ENCODE results near the gene KLLN. TPM values are rescaled to one million over a fixed set of nuclear protein-coding genes. Genes with fewer than 3 reads are reported as not detected.

Gene KLLN
- total and polyA plus RNA-seq, 2 of the 13 experiments (the other 11 are each of a cell fraction or from before 2014, with no cell fraction given): 0.08 to 0.44 TPM

DNA sequence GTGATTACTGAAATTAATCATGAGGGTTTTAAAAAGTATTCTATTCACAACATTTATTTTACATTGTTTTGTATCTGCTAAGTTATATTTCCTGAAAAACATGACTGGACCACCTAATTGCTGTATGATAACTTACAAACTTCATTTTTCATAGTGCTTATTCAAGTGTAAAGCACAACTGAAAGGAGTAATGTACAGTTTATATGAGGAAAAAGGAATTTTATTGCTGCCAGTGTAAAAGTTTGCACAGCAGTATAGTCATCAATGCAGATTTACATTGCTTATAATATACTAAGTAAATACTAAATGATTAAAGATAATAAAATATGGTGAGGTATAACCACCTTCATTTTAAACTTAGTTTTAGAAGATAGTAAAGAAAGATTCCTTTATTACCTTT, 4.1 kb upstream of the KLLN start:
- FAIRE-seq (no peak), DNase-seq (ENCODE audit: low spot score) (no peak), ATAC-seq (no peak)
- peak overlapping the region; percentile 82 for H3K9ac ChIP-seq (ENCODE audit: insufficient read depth, low read depth, low read length)
- intact Hi-C loops (cut with micrococcal nuclease; ENCODE audit: unreplicated experiment) (no loop called here), in situ Hi-C loops (cut with HindIII; ENCODE audit: extremely low pct_ligation_motif_present, low pct_unique_long_range_greater_than_20kb) (no loop called here)
- H3K4me2 ChIP-seq (ENCODE audit: low read depth, low read length): peak overlapping the region; percentile 76
- no TSS peak for BruUV-seq (replicated peaks)
- TF ChIP-seq ZNF20 (CRISPR knock-in tag; IDR thresholded peaks at IDR 0.05) (no peak), PPARG (CRISPR knock-in tag; conservative IDR thresholded peaks at IDR 0.05) (no peak), RBAK (CRISPR knock-in tag; IDR thresholded peaks at IDR 0.05) (no peak), TMF1 (CRISPR knock-in tag; IDR thresholded peaks at IDR 0.05; ENCODE audit: low read depth) (no peak), REL (CRISPR knock-in tag; conservative IDR thresholded peaks at IDR 0.05) (no peak), STAT5B (CRISPR knock-in tag; IDR thresholded peaks at IDR 0.05) (no peak), CAMTA2 (CRISPR knock-in tag; IDR thresholded peaks at IDR 0.05; ENCODE audit: borderline replicate concordance) (no peak), ETV5 (CRISPR knock-in tag; IDR thresholded peaks at IDR 0.05; ENCODE audit: borderline replicate concordance) (no peak), BCL6 (CRISPR knock-in tag; IDR thresholded peaks at IDR 0.05) (no peak), ZNF317 (CRISPR knock-in tag; IDR thresholded peaks at IDR 0.05) (no peak), NFE2L2 (IDR thresholded peaks at IDR 0.05; ENCODE audit: low read length) (no peak), ZNF572 (CRISPR knock-in tag; IDR thresholded peaks at IDR 0.05) (no peak), SNAI1 (CRISPR knock-in tag; IDR thresholded peaks at IDR 0.05; ENCODE audit: borderline replicate concordance) (no peak), EEA1 (CRISPR knock-in tag; IDR thresholded peaks at IDR 0.05; ENCODE audit: borderline replicate concordance) (no peak), NBN (conservative IDR thresholded peaks at IDR 0.05) (no peak), POLR2A (IDR thresholded peaks at IDR 0.05; ENCODE audit: insufficient read depth in 1 of 2, low read depth in 2 of 2, low read length in 2 of 2) (no peak)
- TF ChIP-seq, protein P1, sequence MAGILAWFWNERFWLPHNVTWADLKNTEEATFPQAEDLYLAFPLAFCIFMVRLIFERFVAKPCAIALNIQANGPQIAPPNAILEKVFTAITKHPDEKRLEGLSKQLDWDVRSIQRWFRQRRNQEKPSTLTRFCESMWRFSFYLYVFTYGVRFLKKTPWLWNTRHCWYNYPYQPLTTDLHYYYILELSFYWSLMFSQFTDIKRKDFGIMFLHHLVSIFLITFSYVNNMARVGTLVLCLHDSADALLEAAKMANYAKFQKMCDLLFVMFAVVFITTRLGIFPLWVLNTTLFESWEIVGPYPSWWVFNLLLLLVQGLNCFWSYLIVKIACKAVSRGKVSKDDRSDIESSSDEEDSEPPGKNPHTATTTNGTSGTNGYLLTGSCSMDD (CRISPR knock-in tag; IDR thresholded peaks at IDR 0.05): no peak
- TF ChIP-seq, protein P2, sequence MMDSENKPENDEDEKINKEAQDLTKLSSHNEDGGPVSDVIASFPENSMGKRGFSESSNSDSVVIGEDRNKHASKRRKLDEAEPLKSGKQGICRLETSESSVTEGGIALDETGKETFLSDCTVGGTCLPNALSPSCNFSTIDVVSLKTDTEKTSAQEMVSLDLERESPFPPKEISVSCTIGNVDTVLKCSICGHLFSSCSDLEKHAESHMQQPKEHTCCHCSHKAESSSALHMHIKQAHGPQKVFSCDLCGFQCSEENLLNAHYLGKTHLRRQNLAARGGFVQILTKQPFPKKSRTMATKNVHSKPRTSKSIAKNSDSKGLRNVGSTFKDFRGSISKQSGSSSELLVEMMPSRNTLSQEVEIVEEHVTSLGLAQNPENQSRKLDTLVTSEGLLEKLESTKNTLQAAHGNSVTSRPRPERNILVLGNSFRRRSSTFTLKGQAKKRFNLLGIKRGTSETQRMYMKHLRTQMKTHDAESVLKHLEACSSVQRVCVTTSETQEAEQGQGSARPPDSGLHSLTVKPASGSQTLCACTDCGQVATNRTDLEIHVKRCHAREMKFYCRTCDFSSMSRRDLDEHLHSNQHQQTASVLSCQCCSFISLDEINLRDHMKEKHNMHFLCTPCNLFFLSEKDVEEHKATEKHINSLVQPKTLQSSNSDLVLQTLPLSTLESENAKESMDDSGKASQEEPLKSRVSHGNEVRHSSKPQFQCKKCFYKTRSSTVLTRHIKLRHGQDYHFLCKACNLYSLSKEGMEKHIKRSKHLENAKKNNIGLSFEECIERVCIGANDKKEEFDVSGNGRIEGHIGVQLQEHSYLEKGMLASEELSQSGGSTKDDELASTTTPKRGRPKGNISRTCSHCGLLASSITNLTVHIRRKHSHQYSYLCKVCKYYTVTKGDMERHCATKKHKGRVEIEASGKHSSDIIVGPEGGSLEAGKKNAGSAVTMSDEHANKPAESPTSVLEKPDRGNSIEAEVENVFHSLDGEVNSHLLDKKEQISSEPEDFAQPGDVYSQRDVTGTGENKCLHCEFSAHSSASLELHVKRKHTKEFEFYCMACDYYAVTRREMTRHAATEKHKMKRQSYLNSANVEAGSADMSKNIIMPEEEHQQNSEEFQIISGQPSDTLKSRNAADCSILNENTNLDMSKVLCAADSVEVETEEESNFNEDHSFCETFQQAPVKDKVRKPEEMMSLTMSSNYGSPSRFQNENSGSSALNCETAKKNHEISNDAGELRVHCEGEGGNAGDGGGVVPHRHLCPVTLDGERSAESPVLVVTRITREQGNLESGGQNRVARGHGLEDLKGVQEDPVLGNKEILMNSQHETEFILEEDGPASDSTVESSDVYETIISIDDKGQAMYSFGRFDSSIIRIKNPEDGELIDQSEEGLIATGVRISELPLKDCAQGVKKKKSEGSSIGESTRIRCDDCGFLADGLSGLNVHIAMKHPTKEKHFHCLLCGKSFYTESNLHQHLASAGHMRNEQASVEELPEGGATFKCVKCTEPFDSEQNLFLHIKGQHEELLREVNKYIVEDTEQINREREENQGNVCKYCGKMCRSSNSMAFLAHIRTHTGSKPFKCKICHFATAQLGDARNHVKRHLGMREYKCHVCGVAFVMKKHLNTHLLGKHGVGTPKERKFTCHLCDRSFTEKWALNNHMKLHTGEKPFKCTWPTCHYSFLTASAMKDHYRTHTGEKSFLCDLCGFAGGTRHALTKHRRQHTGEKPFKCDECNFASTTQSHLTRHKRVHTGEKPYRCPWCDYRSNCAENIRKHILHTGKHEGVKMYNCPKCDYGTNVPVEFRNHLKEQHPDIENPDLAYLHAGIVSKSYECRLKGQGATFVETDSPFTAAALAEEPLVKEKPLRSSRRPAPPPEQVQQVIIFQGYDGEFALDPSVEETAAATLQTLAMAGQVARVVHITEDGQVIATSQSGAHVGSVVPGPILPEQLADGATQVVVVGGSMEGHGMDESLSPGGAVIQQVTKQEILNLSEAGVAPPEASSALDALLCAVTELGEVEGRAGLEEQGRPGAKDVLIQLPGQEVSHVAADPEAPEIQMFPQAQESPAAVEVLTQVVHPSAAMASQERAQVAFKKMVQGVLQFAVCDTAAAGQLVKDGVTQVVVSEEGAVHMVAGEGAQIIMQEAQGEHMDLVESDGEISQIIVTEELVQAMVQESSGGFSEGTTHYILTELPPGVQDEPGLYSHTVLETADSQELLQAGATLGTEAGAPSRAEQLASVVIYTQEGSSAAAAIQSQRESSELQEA (CRISPR knock-in tag; IDR thresholded peaks at IDR 0.05; ENCODE audit: not compliant biosample characterization): no peak
- H3K79me2 ChIP-seq (ENCODE audit: insufficient read depth, low read length): peaks cover 83% of the 10 kb centered on the region
- no peak overlapping the region for H3K27ac ChIP-seq (ENCODE audit: extremely low read length, insufficient read depth, low read length)
- no peaks in the 10 kb centered on the region; a peak in 1 of 5 replicates for H3K27me3 ChIP-seq (ENCODE audit: control insufficient read depth in 1 of 2, insufficient read depth in 2 of 2, low read length in 2 of 2)
- peaks cover 33% of the 10 kb centered on the region for H3K4me1 ChIP-seq (ENCODE audit: insufficient read depth, low read length)
- H4K20me1 ChIP-seq (ENCODE audit: insufficient read depth, low read length): peaks cover 52% of the 10 kb centered on the region
- no peaks in the 10 kb centered on the region for H3K9me3 ChIP-seq (ENCODE audit: low read length)
- no peak overlapping the region for H2AFZ ChIP-seq (ENCODE audit: low read length)
- H3K36me3 ChIP-seq (replicated peaks in 1 of 2; ENCODE audit: control insufficient read depth in 1 of 2, insufficient read depth in 2 of 2, low read length in 2 of 2): no peaks in the 10 kb centered on the region
- POLR2A ChIA-PET: no interaction called here
- H3K4me3 ChIP-seq (replicated peaks in 1 of 3; ENCODE audit: insufficient read depth in 1 of 3, low read depth in 2 of 3, low read length in 3 of 3): peak overlapping the region; percentile 65 to 94 (median 80); a peak in 5 of 6 replicates
- CTCF ChIA-PET (ENCODE audit: low intra/inter-chr PET ratio, low total read pairs): no interaction called here

Measured in HepG2 (cell line).